C4-2B (cell line): ENCODE measurements around the gene ELOVL2.

ENCODE experiments used
- CTCF ChIP-seq: fragments of 450-650 bp; conservative IDR thresholded peaks from 2 replicates; pipeline ENCODE4 v1.5.1; 2017; ENCODE audit warnings: mild to moderate bottlenecking
- ZFX ChIP-seq: fragments of 450-650 bp; IDR thresholded peaks from 2 replicates; pipeline ENCODE4 v1.6.1; 2017

GRCh38 chr6:11089695-11090094 is 45.6 kb upstream of the ELOVL2 start:
- TF ChIP-seq CTCF (no peak), ZFX (no peak)
